IMR-90 (cell line): ENCODE results near the gene RNF17. TPM values are rescaled to one million over a fixed set of nuclear protein-coding genes. Genes with fewer than 3 reads are reported as not detected.

ENCODE experiments used
- ATAC-seq: fragments of 200-7000 bp; cut with Tn5 transposase; 2 replicates; pipeline ENCODE4 v1.9.1; 2020; ENCODE audit warnings: low read depth, mild to moderate bottlenecking, moderate library complexity
- BruUV-seq: library from RNA; stranded (reverse); fragments of 400-500 nt; replicated peaks from 2 replicates; lab custom pipeline; 2021; lab: Mats Ljungman, UMichigan
- CTCF ChIA-PET: fragments of 300-600 bp; formaldehyde crosslinking; extraction: SDS; loops from one replicate; lab custom pipeline; 2021; ENCODE audit warnings: antibody characterized with exemption; lab: Yijun Ruan, JAX
- POLR2A ChIA-PET: fragments of 300-600 bp; sonication (Branson Sonifier 250); formaldehyde crosslinking; loops from one replicate; lab custom pipeline; 2022; ENCODE audit warnings: antibody characterized with exemption; ENCODE audit not compliant: unreplicated experiment; lab: Charles Lee
- DNase-seq: peaks from one replicate; pipeline ENCODE4 v3.0.0; 2013
- H2AFZ ChIP-seq: replicated peaks from 2 replicates; pipeline ENCODE3; 2013; ENCODE audit warnings: low read length, mild to moderate bottlenecking; ENCODE audit not compliant: poor library complexity
- H2AK5ac ChIP-seq: 2 replicates; pipeline ENCODE4 v1.6.1; 2013; ENCODE audit warnings: low read depth, low read length, inconsistent platforms
- H2AK9ac ChIP-seq: replicated peaks from 2 replicates; pipeline ENCODE3; 2013; ENCODE audit warnings: mild to moderate bottlenecking, low read depth, low read length, moderate library complexity; ENCODE audit not compliant: poor library complexity
- H2BK120ac ChIP-seq: 2 replicates; pipeline ENCODE4 v1.6.1; 2013; ENCODE audit warnings: low read depth, low read length, inconsistent platforms
- H2BK15ac ChIP-seq: 3 replicates; pipeline ENCODE4 v1.6.1; 2013; ENCODE audit warnings: low read depth, low read length, inconsistent platforms
- H2BK20ac ChIP-seq: 2 replicates; pipeline ENCODE4 v1.6.1; 2013; ENCODE audit warnings: low read depth, mild to moderate bottlenecking, inconsistent platforms, low read length, moderate library complexity
- H2BK5ac ChIP-seq: 2 replicates; pipeline ENCODE4 v1.6.1; 2013; ENCODE audit warnings: mild to moderate bottlenecking, low read depth, low read length, inconsistent platforms; ENCODE audit not compliant: poor library complexity, severe bottlenecking
- H3K14ac ChIP-seq: replicated peaks from 2 replicates; pipeline ENCODE4 v1.6.1; 2013; ENCODE audit warnings: low read depth, low read length, inconsistent platforms
- H3K18ac ChIP-seq: 2 replicates; pipeline ENCODE4 v1.6.1; 2013; ENCODE audit warnings: low read depth, low read length, control low read depth
- H3K23ac ChIP-seq: 2 replicates; pipeline ENCODE4 v1.6.1; 2013; ENCODE audit warnings: low read depth, low read length, inconsistent platforms
- H3K27ac ChIP-seq: 2 replicates; pipeline ENCODE4 v1.5.1; 2013; ENCODE audit warnings: mild to moderate bottlenecking, control low read depth, low read length; ENCODE audit not compliant: insufficient read depth
- H3K27me3 ChIP-seq: 2 replicates; pipeline ENCODE4 v1.6.1; 2013; ENCODE audit warnings: low read length; ENCODE audit not compliant: control insufficient read depth, insufficient read depth
- H3K36me3 ChIP-seq: 2 replicates; pipeline ENCODE4 v1.6.1; 2013; ENCODE audit warnings: low read length, mixed read lengths; ENCODE audit not compliant: control insufficient read depth, insufficient read depth
- H3K4ac ChIP-seq: 2 replicates; pipeline ENCODE4 v1.6.1; 2013; ENCODE audit warnings: low read depth, low read length, inconsistent platforms
- H3K4me1 ChIP-seq: 2 replicates; pipeline ENCODE4 v1.6.1; 2013; ENCODE audit warnings: low read length, mixed read lengths; ENCODE audit not compliant: control insufficient read depth, insufficient read depth
- H3K4me2 ChIP-seq: 2 replicates; pipeline ENCODE4 v1.6.1; 2013; ENCODE audit warnings: low read depth, mild to moderate bottlenecking, control low read depth, low read length, moderate library complexity
- H3K4me3 ChIP-seq: 2 replicates; pipeline ENCODE4 v1.5.1; 2013; ENCODE audit warnings: low read depth, mild to moderate bottlenecking, control low read depth, low read length, moderate library complexity; ENCODE audit not compliant: insufficient read depth
- H3K56ac ChIP-seq: 2 replicates; pipeline ENCODE4 v1.6.1; 2013; ENCODE audit warnings: low read length, inconsistent platforms; ENCODE audit not compliant: insufficient read depth; ENCODE audit errors: extremely low read depth
- H3K79me1 ChIP-seq, 2 experiments: 2 replicates each; pipeline ENCODE4 v1.6.1; 2013; ENCODE audit warnings: low read length in 2 of 2, inconsistent platforms in 1 of 2, low read depth in 1 of 2
- H3K9ac ChIP-seq: 2 replicates; pipeline ENCODE4 v1.6.1; 2013; ENCODE audit warnings: low read depth, low read length, control low read depth
- H3K9me1 ChIP-seq: 2 replicates; pipeline ENCODE4 v1.6.1; 2013; ENCODE audit warnings: low read length, inconsistent platforms; ENCODE audit not compliant: insufficient read depth
- H3K9me3 ChIP-seq: 2 replicates; pipeline ENCODE4 v1.6.1; 2013; ENCODE audit warnings: low read length; ENCODE audit not compliant: control insufficient read depth, insufficient read depth
- H4K20me1 ChIP-seq: 2 replicates; pipeline ENCODE4 v1.6.1; 2013; ENCODE audit warnings: low read length, inconsistent platforms; ENCODE audit not compliant: insufficient read depth
- H4K5ac ChIP-seq: 2 replicates; pipeline ENCODE4 v1.6.1; 2013; ENCODE audit warnings: mild to moderate bottlenecking, low read depth, low read length, control low read depth
- H4K8ac ChIP-seq, 2 experiments: 2 replicates each; pipeline ENCODE4 v1.6.1; 2013; ENCODE audit warnings: low read depth in 2 of 2, low read length in 2 of 2, control low read depth in 1 of 2, inconsistent platforms in 1 of 2
- H4K91ac ChIP-seq: 2 replicates; pipeline ENCODE4 v1.6.1; 2013; ENCODE audit warnings: low read depth, low read length, inconsistent platforms; ENCODE audit not compliant: insufficient read depth
- BHLHE40 ChIP-seq: fragments of 150-350 bp; IDR thresholded peaks from 2 replicates; pipeline ENCODE4 v1.6.1; 2016; ENCODE audit warnings: mild to moderate bottlenecking, low read depth, low read length
- CEBPB ChIP-seq: IDR thresholded peaks from 2 replicates; pipeline ENCODE4 v1.6.1; 2012; ENCODE audit warnings: low read depth, low read length, improper control_type of control experiment
- CHD1 ChIP-seq: IDR thresholded peaks from 2 replicates; pipeline ENCODE4 v1.6.1; 2012; ENCODE audit warnings: low read depth, low read length, improper control_type of control experiment
- ELK1 ChIP-seq: fragments of 150-350 bp; IDR thresholded peaks from 2 replicates; pipeline ENCODE4 v1.6.1; 2016; ENCODE audit warnings: low read depth, mild to moderate bottlenecking, low read length, moderate library complexity, borderline replicate concordance
- FOS ChIP-seq: fragments of 150-350 bp; IDR thresholded peaks from 2 replicates; pipeline ENCODE4 v1.6.1; 2016; ENCODE audit warnings: low read depth, low read length
- MAFK ChIP-seq: IDR thresholded peaks from 2 replicates; pipeline ENCODE4 v1.6.1; 2012; ENCODE audit warnings: low read depth, low read length, improper control_type of control experiment
- MAZ ChIP-seq: IDR thresholded peaks from 2 replicates; pipeline ENCODE4 v1.6.1; 2012; ENCODE audit warnings: low read depth, mild to moderate bottlenecking, low read length, improper control_type of control experiment, moderate library complexity, borderline replicate concordance
- MXI1 ChIP-seq: IDR thresholded peaks from 2 replicates; pipeline ENCODE4 v1.6.1; 2012; ENCODE audit warnings: low read depth, mild to moderate bottlenecking, low read length, moderate library complexity, borderline replicate concordance
- NFE2L2 ChIP-seq: fragments of 150-350 bp; IDR thresholded peaks from 2 replicates; pipeline ENCODE4 v1.6.1; 2016; ENCODE audit warnings: low read depth, mild to moderate bottlenecking, low read length
- POLR2A ChIP-seq: IDR thresholded peaks from 2 replicates; pipeline ENCODE4 v1.6.1; 2012; ENCODE audit warnings: mild to moderate bottlenecking, low read depth, low read length
- RAD21 ChIP-seq: IDR thresholded peaks from 2 replicates; pipeline ENCODE4 v1.6.1; 2012; ENCODE audit warnings: low read length, improper control_type of control experiment
- RCOR1 ChIP-seq: IDR thresholded peaks from 2 replicates; pipeline ENCODE4 v1.6.1; 2012; ENCODE audit warnings: mild to moderate bottlenecking, low read length, improper control_type of control experiment; ENCODE audit not compliant: insufficient replicate concordance
- RFX5 ChIP-seq: IDR thresholded peaks from 2 replicates; pipeline ENCODE4 v1.8.0; 2012; ENCODE audit warnings: low read depth, mild to moderate bottlenecking, low read length, moderate library complexity
- SMC3 ChIP-seq: fragments of 150-350 bp; IDR thresholded peaks from 2 replicates; pipeline ENCODE4 v1.6.1; 2016; ENCODE audit warnings: low read depth, mild to moderate bottlenecking, antibody characterized with exemption, low read length, moderate library complexity
- USF2 ChIP-seq: fragments of 150-350 bp; IDR thresholded peaks from 2 replicates; pipeline ENCODE4 v1.6.1; 2017; ENCODE audit warnings: mild to moderate bottlenecking, antibody characterized with exemption, low read length, low read depth
- WGBS, 2 experiments: methylation state at CpG; one replicate each; pipeline versions ENCODE4 v1.1.5 to v1.1.7; 2013; ENCODE audit warnings: missing lambda C conversion rate in 2 of 2; ENCODE audit not compliant: insufficient read length in 1 of 2; ENCODE audit errors: extremely low coverage in 2 of 2; 5-methylcytosine and 5-hydroxymethylcytosine counted together
- dilution Hi-C: fragments of 300-500 bp; cut with HindIII; formaldehyde crosslinking; loops from one replicate; pipeline ENCODE4 v1.14.3; 2018; ENCODE audit warnings: low sequenced_read_pairs; ENCODE audit not compliant: unreplicated experiment
- in situ Hi-C: fragments of 300-500 bp; cut with MboI; formaldehyde crosslinking; loops from 3 replicates; pipeline ENCODE4 v1.14.3; 2019; ENCODE audit warnings: low sequenced_read_pairs, inconsistent platforms, mixed read lengths
- intact Hi-C: fragments of 100-400 bp; cut with micrococcal nuclease; formaldehyde crosslinking; loops from 2 replicates; pipeline ENCODE4 v1.10.0; 2022
- polyA plus RNA-seq, 3 experiments: library from polyadenylated mRNA; depleted of rRNA; stranded (reverse); fragments of >200 nt; gene quantifications; 2 replicates each; pipeline ENCODE4 v1.2.3, GENCODE V29; 2012; ENCODE audit warnings: low replicate concordance in 1 of 3
- total RNA-seq: library from RNA; depleted of rRNA; stranded (reverse); fragments of >200 nt; gene quantifications from 2 replicates; pipeline ENCODE4 v1.2.3, GENCODE V29; 2012
- TF ChIP-seq, protein P1 (sequence below): conservative IDR thresholded peaks from 2 replicates; pipeline ENCODE4 v1.5.1; 2012; ENCODE audit warnings: mild to moderate bottlenecking, low read depth, low read length, improper control_type of control experiment

RNF17 gene
- total and polyA plus RNA-seq, 2 of the 4 experiments (the other 2 are of a cell fraction) = 0.03 to 0.18 TPM

GRCh38 chr13:24718192-24718965 is 45.6 kb upstream of the RNF17 start:
- no peaks in the 10 kb centered on the region for H3K9me1 ChIP-seq
- no peak overlapping the region for H2AK9ac ChIP-seq
- no peaks in the 10 kb centered on the region for H3K4me1 ChIP-seq
- no peak overlapping the region for H3K4ac ChIP-seq
- no peak overlapping the region for H2BK20ac ChIP-seq
- TF ChIP-seq RAD21 = no peak
- TF ChIP-seq ELK1 = no peak
- no peak for TF ChIP-seq POLR2A
- TF ChIP-seq FOS = no peak
- TF ChIP-seq, protein P1, sequence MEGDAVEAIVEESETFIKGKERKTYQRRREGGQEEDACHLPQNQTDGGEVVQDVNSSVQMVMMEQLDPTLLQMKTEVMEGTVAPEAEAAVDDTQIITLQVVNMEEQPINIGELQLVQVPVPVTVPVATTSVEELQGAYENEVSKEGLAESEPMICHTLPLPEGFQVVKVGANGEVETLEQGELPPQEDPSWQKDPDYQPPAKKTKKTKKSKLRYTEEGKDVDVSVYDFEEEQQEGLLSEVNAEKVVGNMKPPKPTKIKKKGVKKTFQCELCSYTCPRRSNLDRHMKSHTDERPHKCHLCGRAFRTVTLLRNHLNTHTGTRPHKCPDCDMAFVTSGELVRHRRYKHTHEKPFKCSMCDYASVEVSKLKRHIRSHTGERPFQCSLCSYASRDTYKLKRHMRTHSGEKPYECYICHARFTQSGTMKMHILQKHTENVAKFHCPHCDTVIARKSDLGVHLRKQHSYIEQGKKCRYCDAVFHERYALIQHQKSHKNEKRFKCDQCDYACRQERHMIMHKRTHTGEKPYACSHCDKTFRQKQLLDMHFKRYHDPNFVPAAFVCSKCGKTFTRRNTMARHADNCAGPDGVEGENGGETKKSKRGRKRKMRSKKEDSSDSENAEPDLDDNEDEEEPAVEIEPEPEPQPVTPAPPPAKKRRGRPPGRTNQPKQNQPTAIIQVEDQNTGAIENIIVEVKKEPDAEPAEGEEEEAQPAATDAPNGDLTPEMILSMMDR = no peak
- no peak for TF ChIP-seq MAFK
- TF ChIP-seq CHD1 = no peak
- no peak for TF ChIP-seq RFX5
- no peak for TF ChIP-seq CEBPB
- no peak for TF ChIP-seq SMC3
- no peak for TF ChIP-seq NFE2L2
- TF ChIP-seq USF2 = no peak
- no peak for TF ChIP-seq MAZ
- no peak for TF ChIP-seq MXI1
- no peak for TF ChIP-seq RCOR1
- no peak for TF ChIP-seq BHLHE40
- H4K5ac ChIP-seq = no peak overlapping the region
- H4K8ac ChIP-seq = no peak overlapping the region
- DNase-seq (no peak), ATAC-seq (no peak)
- H2BK5ac ChIP-seq = no peak overlapping the region
- no TSS peak for BruUV-seq
- H2BK120ac ChIP-seq = no peak overlapping the region
- no peak overlapping the region for H2AK5ac ChIP-seq
- intact Hi-C loops = no loop called here
- H3K79me1 ChIP-seq = no peaks in the 10 kb centered on the region
- H3K14ac ChIP-seq = no peak overlapping the region
- CTCF ChIA-PET = no interaction called here
- POLR2A ChIA-PET = no interaction called here
- H3K4me3 ChIP-seq = no peak overlapping the region
- H3K56ac ChIP-seq = no peak overlapping the region
- H2AFZ ChIP-seq = no peak overlapping the region
- in situ Hi-C loops = no loop called here
- H3K18ac ChIP-seq = no peak overlapping the region
- H3K9me3 ChIP-seq = no peaks in the 10 kb centered on the region
- peaks cover 4% of the 10 kb centered on the region; the same call in 1 of the 2 replicates for H3K27me3 ChIP-seq
- no peak overlapping the region for H3K27ac ChIP-seq
- no peak overlapping the region for H2BK15ac ChIP-seq
- H4K20me1 ChIP-seq = no peaks in the 10 kb centered on the region
- 72% methylated on average over 25 of the region's 40 CpGs; no CpG with 5 or more reads in 1 of the 2 experiments for WGBS, 2 experiments
- H3K9ac ChIP-seq = no peak overlapping the region
- H4K91ac ChIP-seq = no peak overlapping the region
- dilution Hi-C loops = no loop called here
- no peaks in the 10 kb centered on the region for H3K36me3 ChIP-seq
- no peak overlapping the region for H3K4me2 ChIP-seq
- no peak overlapping the region for H3K23ac ChIP-seq
